ENCODE data around the gene EPS8L2. TPM values are rescaled to one million over a fixed set of nuclear protein-coding genes. Genes with fewer than 3 reads are reported as not detected.

Gene EPS8L2
- total and polyA plus RNA-seq, 2 of the 13 experiments (the other 11 are each of a cell fraction or from before 2014, with no cell fraction given), result 89.3 to 416 TPM

GRCh38 chr11:706957-707816 lies 1.2 kb downstream of the EPS8L2 start (continued):
- no peak for TF ChIP-seq HOXA7 (CRISPR knock-in tag; IDR thresholded peaks at IDR 0.05)
- peak; percentile 6; the same call in 1 of the 2 replicates for TF ChIP-seq GZF1 (CRISPR knock-in tag; IDR thresholded peaks at IDR 0.05)
- TF ChIP-seq HINFP (CRISPR knock-in tag; IDR thresholded peaks at IDR 0.05; ENCODE audit: low read depth), result peak; percentile 14; the same call in 1 of the 2 replicates
- TF ChIP-seq IRF1 (CRISPR knock-in tag; IDR thresholded peaks at IDR 0.05; ENCODE audit: low read depth), result peak; percentile 63; the same call in 1 of the 2 replicates
- TF ChIP-seq ZNF354B (CRISPR knock-in tag; IDR thresholded peaks at IDR 0.05), result no peak
- TF ChIP-seq TMF1 (CRISPR knock-in tag; IDR thresholded peaks at IDR 0.05; ENCODE audit: low read depth), result no peak
- TF ChIP-seq GRHL1 (CRISPR knock-in tag; conservative IDR thresholded peaks at IDR 0.05), result no peak
- TF ChIP-seq LBX2 (CRISPR knock-in tag; IDR thresholded peaks at IDR 0.05; ENCODE audit: borderline replicate concordance), result no peak
- TF ChIP-seq ZNF333 (CRISPR knock-in tag; IDR thresholded peaks at IDR 0.05; ENCODE audit: borderline replicate concordance), result no peak

Data from HepG2 (cell line).